Right cardiac atrium (tissue), 5 donors: ENCODE results near the gene GNAI3. TPM values are rescaled to one million over a fixed set of nuclear protein-coding genes. Genes with fewer than 3 reads are reported as not detected.
A peak's percentile ranks its signal among the peaks of the same experiment; 100 is the strongest.

Source experiments
- ATAC-seq, 2 donors: fragments of 200-7000 bp; cut with Tn5 transposase; one replicate each; pipeline versions ENCODE4 v1.8.0 to v1.9.1; 2020; ENCODE audit warnings: moderate library complexity in 2 of 2, mild to moderate bottlenecking in 1 of 2
- DNase-seq, 3 donors: peaks; one replicate each; pipeline ENCODE4 v3.0.0-alpha.2; 2020
- H3K27ac ChIP-seq: one replicate; pipeline ENCODE4 v1.5.1; 2013; ENCODE audit warnings: mild to moderate bottlenecking, low read length, control low read depth, moderate library complexity
- H3K27me3 ChIP-seq: one replicate; pipeline ENCODE4 v1.6.1; 2013; ENCODE audit not compliant: control insufficient read depth, insufficient read depth
- H3K4me1 ChIP-seq: one replicate; pipeline ENCODE4 v1.6.1; 2013; ENCODE audit warnings: low read length; ENCODE audit not compliant: control insufficient read depth, insufficient read depth
- H3K4me3 ChIP-seq: one replicate; pipeline ENCODE4 v1.5.1; 2013; ENCODE audit warnings: low read length, control low read depth
- H3K9me3 ChIP-seq: one replicate; pipeline ENCODE4 v1.6.1; 2013; ENCODE audit warnings: low read length; ENCODE audit not compliant: control insufficient read depth
- WGBS: extraction: QIAGEN DNeasy Blood & Tissue Kit; methylation state at CpG from one replicate; pipeline ENCODE4 v1.1.7; 2013; 5-methylcytosine and 5-hydroxymethylcytosine counted together
- intact Hi-C, 4 donors: fragments of 100-400 bp; cut with DNase I; formaldehyde crosslinking; loops; one replicate each; pipeline versions ENCODE4 v1.11.0 to v1.14.0; 2022 to 2023
- polyA plus RNA-seq: library from polyadenylated mRNA; stranded (reverse); fragments of 200-250 nt; gene quantifications from one replicate; pipeline ENCODE4 v1.2.3, GENCODE V29; 2013
- total RNA-seq, 4 donors: library from RNA; stranded (reverse); fragmentation: NEBNext Ultra II Directional; extraction: Animal tissue kit (Norgen Biotek cat#: 25700); gene quantifications; one replicate each; pipeline ENCODE4 v1.2.1, GENCODE V29; 2021
- donor health status: healthy with polysubstance abuse.
- donor health status: DM: no; HTN: yes; CAD: no.
- donor health status: DM: no; HTN: no; CAD: no.
- donor health status: DM: no; HTN: yes; CAD: no; lungs with severe emphysema.
- donor health status: DM: yes; HTN: yes; CAD: no.

The GNAI3 gene
- total and polyA plus RNA-seq, 5 donors: 1.6 to 4.7 (median 2.7) TPM

DNA sequence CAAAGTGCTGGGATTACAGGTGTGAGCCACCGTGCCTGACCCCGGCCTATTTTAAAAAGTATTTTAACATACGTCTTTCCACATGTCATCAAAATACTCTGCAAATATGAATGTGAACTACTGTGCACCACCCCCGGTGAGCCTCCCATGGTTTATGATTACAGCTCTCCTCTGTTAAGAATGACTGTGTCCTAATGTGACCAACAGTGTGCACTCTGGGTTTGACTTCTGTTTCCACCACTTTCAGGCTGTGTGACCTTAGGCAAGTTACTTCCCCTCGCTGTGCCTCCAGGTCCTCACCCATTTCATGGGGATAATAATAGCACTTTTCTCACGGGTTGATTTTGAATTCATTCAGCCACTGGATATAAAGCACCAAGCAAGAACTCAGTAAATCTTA is 85.9 kb downstream of the GNAI3 start:
- Histone ChIP-seq H3K4me1 (peaks cover 2% of the 10 kb centered on the region), H3K27me3 (no peaks in the 10 kb centered on the region), H3K4me3 (no peak overlapping the region), H3K9me3 (no peaks in the 10 kb centered on the region), H3K27ac (no peak overlapping the region)
- no peak for ATAC-seq
- intact Hi-C loops: loop anchor here in 3 of 4 donors (5.0 to 10.0 kb wide), 2 partner anchors 87 to 351 kb away; partner anchors contain the start of genes GNAI3 (in 2 of the 3) and AHCYL1 (in 1 of the 3)
- no peak for DNase-seq
- 80% methylated on average over 6 of the region's 6 CpGs for WGBS

DNA sequence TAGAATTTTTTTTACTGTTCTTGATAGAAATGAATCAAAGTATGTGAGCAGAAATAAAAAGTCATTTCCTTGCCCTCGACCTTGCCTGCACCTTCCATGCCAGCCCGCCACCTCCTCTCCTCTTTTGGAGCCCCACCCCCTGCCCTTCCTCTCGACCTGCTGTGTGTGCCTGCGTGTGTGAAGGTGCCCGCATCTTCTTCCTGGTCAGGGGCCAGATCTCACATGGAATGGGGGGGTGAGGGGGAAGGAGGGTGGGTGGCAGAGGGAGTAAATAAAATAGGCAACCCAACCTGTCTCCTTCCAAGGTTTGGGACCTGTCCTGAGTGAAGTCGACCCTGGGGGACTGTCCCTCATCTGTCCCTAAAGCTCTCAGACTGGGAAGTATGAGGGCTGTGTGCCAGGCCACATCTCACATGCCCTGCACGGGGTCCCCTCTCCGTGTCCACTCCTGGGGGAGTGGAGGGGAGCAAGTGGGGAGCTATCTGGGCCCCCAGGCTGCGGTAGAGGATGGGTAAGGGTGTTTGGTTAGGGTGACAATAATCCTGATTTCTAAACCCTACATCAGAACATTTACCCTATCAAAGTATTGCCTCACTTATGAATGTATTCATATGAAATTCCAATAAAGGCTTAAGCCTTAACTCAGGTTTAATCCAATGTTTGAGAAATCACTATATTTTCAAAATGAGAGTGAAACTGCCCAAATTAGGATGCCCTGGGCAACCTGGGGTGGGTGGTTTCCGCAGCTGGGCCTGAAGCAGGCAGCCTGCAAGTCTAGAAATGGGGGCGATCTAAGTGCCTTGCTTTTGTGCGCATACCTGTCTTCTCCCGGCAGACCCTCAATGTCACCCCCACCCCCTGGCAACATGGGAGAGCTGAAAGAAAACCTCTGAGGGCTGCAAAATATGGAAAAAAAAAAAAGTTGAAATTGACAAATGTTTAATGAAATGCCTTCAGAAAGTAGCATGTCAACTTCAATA is 86.6 kb downstream of the GNAI3 start:
- DNase-seq (peak in 2 of 3 donors; percentile 17 to 34), ATAC-seq (no peak)
- peaks cover 2% of the 10 kb centered on the region for H3K4me1 ChIP-seq
- intact Hi-C loops: loop anchor here in 3 of 4 donors (5.0 to 10.0 kb wide), 3 partner anchors 88 to 350 kb away; partner anchors contain the start of genes AHCYL1 (in 2 of the 3) and GNAI3 (in 2 of the 3)
- H3K4me3 ChIP-seq: no peak overlapping the region
- H3K27ac ChIP-seq: no peak overlapping the region
- no peaks in the 10 kb centered on the region for H3K27me3 ChIP-seq
- no peaks in the 10 kb centered on the region for H3K9me3 ChIP-seq
- 63% methylated on average over 13 of the region's 13 CpGs for WGBS

GRCh38 chr1:109635862-109636200 is 87.4 kb downstream of the GNAI3 start:
- H3K27me3 ChIP-seq: no peaks in the 10 kb centered on the region
- peaks cover 2% of the 10 kb centered on the region for H3K4me1 ChIP-seq
- no peak overlapping the region for H3K4me3 ChIP-seq
- WGBS: 47% methylated on average over 2 of the region's 2 CpGs
- no peak for ATAC-seq
- intact Hi-C loops: loop anchor here in 2 of 4 donors (5.0 to 10.0 kb wide), 2 partner anchors 346 to 349 kb away; partner anchors contain the start of gene AHCYL1 (in 2 of the 2)
- peak in 1 of 3 donors; percentile 40 for DNase-seq
- peak overlapping the region; percentile 20 for H3K27ac ChIP-seq
- no peaks in the 10 kb centered on the region for H3K9me3 ChIP-seq

- DNase-seq (peak in 1 of 3 donors; percentile 54), ATAC-seq (peak; percentile 38 to 42)
- Histone ChIP-seq H3K4me3 (no peak overlapping the region), H3K27me3 (no peaks in the 10 kb centered on the region), H3K9me3 (no peaks in the 10 kb centered on the region), H3K4me1 (peaks cover 2% of the 10 kb centered on the region), H3K27ac (peak overlapping the region; percentile 20)
- intact Hi-C loops: loop anchor here in 2 of 4 donors (5.0 to 10.0 kb wide), 2 partner anchors 346 to 348 kb away; partner anchors contain the start of gene AHCYL1 (in 2 of the 2)
- WGBS: 36% methylated on average over 9 of the region's 9 CpGs
Measured at GRCh38 chr1:109636201-109636952, 88.0 kb downstream of the GNAI3 start.

- H3K4me3 ChIP-seq: no peak overlapping the region
- 91% methylated on average over 7 of the region's 7 CpGs for WGBS
- H3K27ac ChIP-seq: no peak overlapping the region
- ATAC-seq (no peak), DNase-seq (peak in 1 of 3 donors; percentile 10)
- H3K27me3 ChIP-seq: no peaks in the 10 kb centered on the region
- intact Hi-C loops: loop anchor here in 2 of 4 donors (5.0 to 10.0 kb wide), 2 partner anchors 345 to 347 kb away; partner anchors contain the start of gene AHCYL1 (in 2 of the 2)
- no peaks in the 10 kb centered on the region for H3K9me3 ChIP-seq
- H3K4me1 ChIP-seq: peaks cover 2% of the 10 kb centered on the region
Measured at GRCh38 chr1:109637446-109637845, 89.0 kb downstream of the GNAI3 start.

DNA sequence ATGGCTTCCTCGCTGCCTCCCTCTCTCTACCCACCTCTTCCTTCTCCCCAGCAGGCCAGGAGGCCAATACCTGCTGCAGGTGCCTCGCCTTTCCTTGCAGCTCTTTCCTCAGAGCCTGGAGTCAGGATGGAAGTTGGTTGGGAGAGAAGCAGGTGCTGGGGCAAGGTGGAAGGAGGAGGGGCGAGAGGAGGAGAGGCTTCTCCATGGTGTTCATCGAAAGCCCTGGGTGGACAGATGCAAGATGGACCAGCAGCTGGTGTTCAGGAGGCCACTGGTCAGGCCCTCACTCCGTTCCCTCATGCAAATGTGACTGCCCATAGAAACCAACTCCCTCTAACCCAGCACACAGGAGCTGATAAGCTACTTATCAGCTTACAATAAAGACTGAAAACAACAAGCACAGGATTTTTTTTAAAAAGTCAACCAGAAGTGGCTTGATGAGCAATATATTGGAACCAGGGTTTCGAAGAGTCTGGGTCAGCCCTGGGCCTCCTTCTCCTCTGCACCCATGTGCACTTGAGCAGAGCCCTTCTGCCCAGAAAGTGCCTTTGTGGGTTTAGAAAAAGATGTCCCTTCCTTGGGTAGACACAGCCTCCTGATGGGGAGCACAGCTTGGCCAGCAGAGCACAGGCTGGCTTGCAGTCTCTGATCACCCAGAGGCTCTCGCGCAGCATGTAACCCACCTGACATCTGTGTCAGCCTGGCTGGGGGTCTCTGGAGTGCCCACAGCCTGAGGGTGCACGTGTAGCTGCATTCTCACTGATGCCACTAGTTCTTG is 90.8 kb downstream of the GNAI3 start:
- 86% methylated on average over 9 of the region's 9 CpGs for WGBS
- no peaks in the 10 kb centered on the region for H3K27me3 ChIP-seq
- intact Hi-C loops: loop anchor here in 2 of 4 donors (5.0 to 10.0 kb wide), 2 partner anchors 343 to 346 kb away; partner anchors contain the start of gene AHCYL1 (in 2 of the 2)
- H3K27ac ChIP-seq: no peak overlapping the region
- DNase-seq: peak in 2 of 3 donors; percentile 10 to 16
- no peak overlapping the region for H3K4me3 ChIP-seq
- ATAC-seq: no peak
- H3K9me3 ChIP-seq: no peaks in the 10 kb centered on the region
- H3K4me1 ChIP-seq: peaks cover 2% of the 10 kb centered on the region

GRCh38 chr1:109639841-109640184 is 91.4 kb downstream of the GNAI3 start:
- peak in 1 of 3 donors; percentile 53 for DNase-seq
- WGBS: 51% methylated on average over 6 of the region's 6 CpGs
- intact Hi-C loops: loop anchor here (2.0 to 10.0 kb wide), 5 partner anchors 93 to 345 kb away; partner anchors contain the start of genes AHCYL1 (in 4 of the 4) and GNAI3 (in 1 of the 4)
- H3K9me3 ChIP-seq: no peaks in the 10 kb centered on the region
- H3K4me3 ChIP-seq: no peak overlapping the region
- no peak for ATAC-seq
- no peak overlapping the region for H3K27ac ChIP-seq
- H3K4me1 ChIP-seq: peaks cover 2% of the 10 kb centered on the region
- no peaks in the 10 kb centered on the region for H3K27me3 ChIP-seq

DNA sequence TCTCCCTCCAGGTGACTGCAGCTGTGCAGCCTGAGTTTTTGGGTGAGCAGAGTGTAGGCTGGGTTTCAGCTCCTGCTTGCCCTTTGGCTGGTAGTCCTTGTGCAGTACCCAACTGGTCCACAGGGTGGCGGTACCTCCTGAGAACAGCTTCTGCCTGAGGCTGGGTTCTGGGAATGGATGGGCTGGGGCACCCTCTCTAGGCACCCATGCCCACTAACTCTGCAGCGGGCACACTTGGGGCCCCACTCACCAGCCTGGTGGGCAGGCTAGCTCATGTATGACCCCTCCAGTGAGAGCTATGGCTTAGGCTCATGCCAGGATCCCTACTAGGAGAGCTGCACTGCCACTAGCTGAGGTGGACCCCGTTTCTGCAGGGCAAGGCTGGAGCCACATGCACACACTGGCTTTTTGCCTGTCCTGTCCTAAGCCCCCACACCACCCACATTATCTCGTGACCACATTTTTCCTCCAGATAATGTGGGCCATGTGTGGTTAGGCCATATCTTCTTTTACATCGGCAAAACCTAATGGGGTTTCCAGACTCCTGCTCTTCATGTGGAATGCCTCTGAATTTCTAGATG is 92.0 kb downstream of the GNAI3 start:
- WGBS: 37% methylated on average over 5 of the region's 5 CpGs
- Histone ChIP-seq H3K4me1 (peaks cover 2% of the 10 kb centered on the region), H3K9me3 (no peaks in the 10 kb centered on the region), H3K27me3 (no peaks in the 10 kb centered on the region), H3K27ac (no peak overlapping the region), H3K4me3 (no peak overlapping the region)
- intact Hi-C loops: loop anchor here (2.0 to 10.0 kb wide), 5 partner anchors 93 to 344 kb away; partner anchors contain the start of genes AHCYL1 (in 2 of the 4) and GNAI3 (in 1 of the 4)
- peak; percentile 86 to 95 (median 93) for DNase-seq
- ATAC-seq: peak; percentile 49 to 67

DNA sequence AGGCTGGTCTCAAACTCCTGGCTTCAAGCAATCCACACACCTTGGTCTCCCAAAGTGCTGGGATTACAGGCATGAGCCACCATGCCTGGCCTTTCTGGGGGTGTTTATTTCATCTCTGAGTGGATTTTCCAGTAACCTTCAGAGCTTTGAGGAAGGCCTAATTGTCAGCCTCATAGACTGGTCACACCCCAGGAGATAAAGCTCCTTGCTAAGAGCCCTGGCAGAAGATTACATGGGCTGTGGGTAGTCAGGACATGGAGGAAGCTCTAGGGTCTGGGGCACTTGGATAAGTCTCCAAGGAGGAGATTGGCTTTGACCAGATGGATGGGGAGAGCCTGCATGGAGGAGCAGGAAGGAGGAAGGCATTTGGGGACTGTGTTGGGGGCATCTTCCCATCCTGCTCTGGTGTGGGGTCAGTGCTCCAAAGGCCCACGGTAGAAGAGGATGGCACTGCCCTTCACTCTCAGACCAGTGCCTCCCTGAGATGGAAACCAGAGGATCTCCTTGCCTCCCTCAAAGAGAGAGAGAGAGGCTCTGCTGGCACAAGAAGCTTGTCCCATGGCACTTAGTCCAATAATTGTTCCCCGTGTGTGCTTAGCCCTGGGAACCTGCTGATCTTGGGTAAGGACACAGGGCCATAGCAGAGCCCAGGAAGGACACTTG is 92.8 kb downstream of the GNAI3 start:
- DNase-seq: no peak
- Histone ChIP-seq H3K4me1 (no peaks in the 10 kb centered on the region), H3K27ac (no peak overlapping the region), H3K27me3 (no peaks in the 10 kb centered on the region), H3K9me3 (no peaks in the 10 kb centered on the region), H3K4me3 (no peak overlapping the region)
- intact Hi-C loops: loop anchor here (2.0 to 10.0 kb wide), 5 partner anchors 94 to 344 kb away; partner anchors contain the start of genes AHCYL1 (in 2 of the 4) and GNAI3 (in 1 of the 4)
- no peak for ATAC-seq
- WGBS: 82% methylated on average over 2 of the region's 2 CpGs
